IPS DF 4.7 (cell line): ENCODE data around the gene LCN2.
"Not testable (repeated sequence)": the region's sequence is repeated elsewhere in the genome, so short reads cannot be mapped to it uniquely, and the experiment has no call there.

Source experiments
- DNase-seq: peaks from one replicate; pipeline ENCODE4 v3.0.0-alpha.2; 2013; ENCODE audit warnings: low spot score; ENCODE audit errors: extremely low read depth

LCN2 gene

DNA sequence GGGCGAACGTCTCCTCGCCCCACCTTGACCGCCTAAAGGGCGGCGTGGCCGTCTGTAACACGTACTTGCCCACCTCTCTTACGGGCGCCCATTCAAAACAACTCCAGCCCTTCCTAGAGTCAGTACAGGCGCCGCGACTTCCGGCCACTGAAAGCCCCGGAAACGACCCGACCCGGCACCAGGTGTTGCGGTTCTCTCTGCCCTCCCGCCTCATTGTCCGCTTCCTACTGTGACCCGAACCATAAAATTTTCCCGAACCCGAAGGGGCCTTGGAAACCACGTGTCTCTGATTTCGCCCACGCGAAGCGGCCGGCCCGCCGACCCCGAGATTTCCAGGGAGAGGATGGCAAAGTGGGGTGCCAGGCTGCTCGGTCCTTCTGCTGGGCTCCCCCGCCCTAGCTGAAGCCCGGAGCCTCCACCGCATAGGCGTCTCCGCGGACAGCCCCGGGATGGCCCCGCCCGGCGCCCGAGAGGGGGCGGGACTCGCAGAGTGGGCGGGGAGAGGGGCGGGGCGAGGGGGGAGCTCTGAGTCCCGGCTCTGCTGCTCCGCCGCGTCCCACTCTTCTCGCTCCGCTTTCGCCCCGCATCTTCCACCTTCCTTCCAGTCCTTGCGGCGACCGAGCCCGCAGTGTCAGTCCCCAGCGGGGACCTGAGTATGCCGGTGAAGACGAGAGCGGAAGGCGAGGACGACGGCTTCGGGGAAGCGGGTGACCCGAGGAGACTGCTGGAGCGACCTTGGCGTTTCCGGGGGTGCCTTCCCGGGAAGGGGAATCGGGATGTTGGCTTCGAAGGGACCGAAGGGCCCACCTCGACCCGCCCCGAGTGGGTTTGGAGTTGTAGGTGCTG is 21.0 kb upstream of the LCN2 start:
- peak; percentile 51 for DNase-seq

DNA sequence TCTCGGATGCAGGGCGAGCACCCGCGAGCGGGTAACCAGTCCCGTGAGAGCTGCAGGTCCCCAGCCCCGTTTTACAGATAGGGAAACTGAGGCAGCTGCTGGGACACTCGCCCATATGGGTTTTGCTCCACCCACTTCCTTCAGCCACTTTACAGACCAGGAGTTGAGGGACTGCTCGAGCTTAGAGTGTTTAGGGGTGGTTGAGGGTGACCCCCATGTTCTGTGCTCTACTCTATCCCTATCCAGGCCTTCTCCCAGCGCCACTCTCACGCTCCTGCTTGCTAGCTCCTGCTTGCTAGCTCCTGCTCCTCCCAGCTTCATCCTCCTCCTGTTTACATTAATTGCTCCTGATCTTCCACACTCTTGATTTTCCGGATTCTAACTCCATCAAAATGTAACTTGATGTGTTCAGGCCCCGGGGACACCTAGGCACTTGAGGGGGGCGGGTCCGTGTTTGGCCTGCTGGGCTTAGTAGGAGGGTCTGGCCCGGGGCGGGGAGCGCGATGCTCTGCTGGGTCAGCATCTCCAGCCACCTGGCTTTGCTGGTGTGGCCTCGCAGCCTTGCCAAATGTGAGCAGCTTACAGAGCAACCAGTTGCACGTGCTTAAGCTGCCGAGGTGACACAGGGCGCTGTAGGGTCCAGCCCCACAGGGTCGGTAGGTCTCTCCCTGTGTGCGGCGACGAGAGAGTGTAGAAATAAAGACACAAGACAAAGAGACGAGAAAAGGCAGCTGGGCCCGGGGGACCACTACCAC is 20.2 kb upstream of the LCN2 start:
- DNase-seq: no peak

DNA sequence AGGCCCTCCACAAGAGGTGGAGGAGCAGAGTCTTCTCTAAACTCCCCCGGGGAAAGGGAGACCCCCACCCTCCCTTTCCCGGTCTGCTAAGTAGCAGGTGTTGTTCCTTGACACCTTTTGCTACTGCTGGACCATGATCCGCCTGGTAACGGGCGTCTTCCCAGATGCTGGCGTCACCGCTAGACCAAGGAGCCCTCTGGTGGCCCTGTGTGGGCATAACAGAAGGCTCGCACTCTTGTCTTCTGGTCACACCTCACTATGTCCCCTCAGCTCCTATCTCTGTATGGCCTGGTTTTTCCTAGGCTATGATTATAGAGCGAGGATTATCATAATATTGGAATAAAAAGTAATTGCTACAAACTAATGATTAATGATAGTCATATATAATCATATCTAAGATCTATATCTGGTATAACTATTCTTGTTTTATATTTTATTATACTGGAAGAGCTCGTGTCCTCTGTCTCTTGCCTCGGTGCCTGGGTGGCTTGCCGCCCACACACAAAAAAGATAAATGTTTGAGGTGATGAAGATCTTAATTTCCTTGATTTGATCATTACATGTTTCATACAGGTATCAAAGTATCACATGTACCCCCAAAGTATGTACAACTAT is 19.2 kb upstream of the LCN2 start:
- not testable (repeated sequence) for DNase-seq

DNA sequence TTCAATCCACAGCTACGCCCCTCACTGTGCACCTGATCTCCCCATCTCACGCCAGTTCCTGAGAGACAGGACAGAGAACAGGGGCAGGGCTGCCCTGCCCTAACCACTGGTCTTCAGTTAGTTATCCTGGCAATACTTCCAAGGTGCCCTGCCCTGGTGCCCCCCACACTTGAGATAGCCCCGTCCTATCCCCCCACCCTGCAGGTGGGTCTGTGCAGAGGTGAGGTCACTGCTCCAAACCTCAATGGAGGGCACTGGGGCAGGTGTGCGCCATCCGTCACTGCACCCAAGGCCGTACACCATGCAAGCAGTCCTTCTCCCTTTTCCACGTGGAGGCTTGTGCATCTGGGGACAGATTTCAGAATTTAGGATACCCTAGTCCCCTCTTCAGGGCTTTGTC is 18.6 kb upstream of the LCN2 start:
- not testable (repeated sequence) for DNase-seq

DNA sequence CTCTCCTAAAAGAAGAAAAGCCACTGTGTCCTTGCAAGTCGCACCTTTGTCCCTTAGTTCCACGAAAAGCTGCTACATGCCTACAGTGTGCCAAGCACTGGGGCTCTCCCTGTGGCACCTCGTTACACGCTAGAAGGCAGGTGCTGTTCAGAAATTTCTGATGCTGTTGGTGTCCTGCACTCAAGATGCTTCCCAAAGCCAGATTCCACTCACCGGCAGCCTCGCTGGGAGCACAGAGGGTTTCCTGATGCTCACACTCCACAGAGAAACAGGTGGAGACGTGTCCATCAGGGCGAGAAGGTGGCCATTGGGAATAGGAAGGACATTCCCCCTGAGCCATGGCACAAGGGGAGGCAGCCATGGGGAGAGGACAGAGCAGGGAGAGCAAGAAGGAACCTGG is 17.9 kb upstream of the LCN2 start:
- not testable (repeated sequence) for DNase-seq

DNA sequence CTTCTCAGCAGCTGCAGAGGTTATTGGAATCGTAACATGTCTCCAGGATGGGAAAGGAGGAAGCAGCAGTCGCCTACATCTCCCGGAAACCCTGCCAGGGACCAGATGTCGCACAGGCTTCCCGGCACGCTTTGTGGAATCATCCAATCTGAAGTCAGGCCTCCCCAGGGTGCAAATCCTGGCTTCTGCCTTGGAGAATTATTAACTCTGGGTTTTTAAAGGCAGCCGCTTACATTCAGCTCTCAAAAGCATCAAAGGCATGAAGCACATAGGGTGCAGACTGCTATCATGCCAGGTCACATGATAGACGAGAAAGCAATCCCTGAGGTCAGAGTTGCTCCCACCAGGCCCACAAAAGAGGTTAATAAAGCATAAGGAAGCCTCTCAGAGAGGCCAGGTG is 17.1 kb upstream of the LCN2 start:
- not testable (repeated sequence) for DNase-seq

DNA sequence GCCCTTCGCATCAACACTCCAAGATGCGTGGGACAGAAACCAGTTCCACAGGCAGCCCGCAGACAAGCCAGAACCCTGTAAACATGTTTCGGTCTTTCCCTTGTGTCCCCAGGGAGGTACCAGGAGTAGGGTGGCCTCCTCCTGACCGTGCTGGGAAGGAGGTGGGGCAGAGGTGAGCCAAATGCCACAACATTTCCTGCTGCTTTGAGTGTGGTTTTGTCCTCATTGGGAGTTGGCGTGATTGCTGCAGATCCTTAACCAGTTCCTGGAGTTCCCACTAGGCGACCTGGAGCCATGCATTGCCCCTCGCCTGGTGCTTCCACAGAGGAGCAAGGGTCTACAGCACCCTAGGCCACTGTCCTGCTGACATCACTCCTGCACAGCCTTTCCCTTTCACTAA is 13.7 kb upstream of the LCN2 start:
- not testable (repeated sequence) for DNase-seq

DNA sequence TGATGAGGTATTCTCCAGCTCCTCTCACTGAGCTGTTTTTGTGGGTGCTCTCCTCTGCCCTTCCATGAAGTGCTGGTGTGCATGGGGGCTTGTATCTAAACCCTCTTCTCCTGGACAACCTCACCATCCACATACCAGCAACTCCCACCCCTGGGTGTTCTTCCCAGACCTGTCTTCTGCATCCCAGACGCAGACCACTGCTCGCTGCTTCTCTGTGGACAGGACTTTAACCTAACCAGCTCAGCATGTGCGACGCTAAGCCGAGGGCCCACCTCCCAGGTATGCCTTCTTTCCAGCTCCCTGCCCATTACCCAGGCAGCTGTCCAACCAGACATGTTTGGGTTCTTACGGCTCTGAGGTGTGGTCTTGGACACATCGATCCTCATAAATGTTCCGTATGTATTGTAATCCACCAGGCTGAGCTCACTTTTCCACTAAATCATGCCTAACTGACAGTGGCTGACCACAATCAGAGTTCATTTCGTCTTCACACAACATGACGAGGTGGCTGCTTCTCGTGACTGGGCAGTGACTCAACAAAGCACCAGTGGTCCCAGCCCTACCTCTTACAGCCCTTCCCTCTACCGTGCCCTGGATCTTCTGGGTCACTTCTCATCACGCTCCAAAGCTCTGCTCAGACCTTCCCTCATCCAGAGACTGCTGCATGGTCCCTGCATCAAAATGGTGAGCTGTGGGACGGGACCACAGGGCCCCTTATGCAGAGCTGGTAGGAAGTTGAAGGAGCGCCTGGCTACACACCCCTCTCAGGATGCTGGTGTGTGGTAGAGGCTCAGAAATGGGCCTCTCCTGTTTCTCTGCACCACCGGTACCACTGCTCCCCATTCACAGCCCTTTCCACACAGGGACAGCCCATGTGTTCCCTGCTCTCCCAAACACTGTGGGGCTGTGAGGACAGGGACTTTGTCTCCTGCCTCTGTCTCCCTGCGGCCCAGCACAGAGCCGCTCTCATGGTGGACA is 12.1 kb upstream of the LCN2 start:
- DNase-seq: no peak

DNA sequence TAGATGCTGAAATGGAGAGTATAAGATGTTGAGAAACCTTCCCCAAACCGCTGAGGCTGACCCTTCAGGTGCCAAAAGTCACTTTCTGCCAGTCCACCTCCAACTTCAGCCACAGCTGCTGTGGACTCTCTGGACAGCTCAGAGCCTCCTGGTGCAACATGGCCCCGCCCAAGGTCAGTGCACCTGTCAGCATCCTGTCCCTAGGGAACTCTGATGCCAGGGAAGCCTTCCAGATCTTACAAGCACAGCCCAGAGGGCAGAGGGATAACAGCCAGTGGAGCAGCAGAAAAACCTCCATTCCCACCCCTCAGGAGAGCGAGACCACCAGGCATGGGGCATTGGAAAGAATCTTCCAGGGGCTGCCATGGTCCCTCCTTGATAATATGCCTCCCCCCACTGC is 11.3 kb upstream of the LCN2 start:
- no peak for DNase-seq

DNA sequence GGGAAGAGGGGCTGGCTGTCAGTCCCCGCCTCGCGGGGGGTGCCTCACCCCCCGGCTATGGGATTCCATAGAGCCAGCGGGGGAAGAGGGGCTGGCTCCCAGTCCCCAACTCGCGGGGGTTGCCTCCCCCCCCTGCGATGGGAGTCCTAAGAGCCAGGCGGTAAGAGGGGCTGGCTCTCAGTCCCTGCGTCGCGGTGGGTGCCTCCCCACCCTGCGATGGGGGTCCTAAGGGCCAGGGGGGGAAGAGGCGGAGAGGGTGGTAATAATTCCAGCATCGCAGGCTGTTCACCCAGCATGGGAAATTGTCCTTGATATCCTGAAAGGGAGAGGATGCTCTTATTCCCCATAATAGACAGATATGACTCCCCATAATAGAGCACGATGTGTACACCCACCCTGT is 9.6 kb upstream of the LCN2 start:
- no peak for DNase-seq

DNA sequence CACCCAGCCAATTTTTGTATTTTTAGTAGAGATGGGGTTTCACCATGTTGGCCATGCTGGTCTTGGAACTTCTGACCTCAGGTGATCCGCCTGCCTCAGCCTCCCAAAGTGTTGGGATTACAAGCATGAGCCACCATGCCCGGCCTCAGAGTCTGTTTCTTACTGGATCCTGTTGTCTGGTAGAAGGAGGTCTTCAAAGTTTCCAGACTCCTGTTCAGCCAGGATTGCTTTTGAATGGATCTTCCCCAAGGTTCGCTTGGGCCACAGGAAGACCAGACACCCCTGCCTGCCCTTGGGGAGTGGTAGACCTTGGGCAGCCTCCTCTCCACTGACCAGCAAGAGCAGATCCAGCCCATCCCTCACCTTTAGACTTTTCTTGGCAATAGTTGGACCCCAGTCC is 7.6 kb upstream of the LCN2 start:
- DNase-seq: no peak

DNA sequence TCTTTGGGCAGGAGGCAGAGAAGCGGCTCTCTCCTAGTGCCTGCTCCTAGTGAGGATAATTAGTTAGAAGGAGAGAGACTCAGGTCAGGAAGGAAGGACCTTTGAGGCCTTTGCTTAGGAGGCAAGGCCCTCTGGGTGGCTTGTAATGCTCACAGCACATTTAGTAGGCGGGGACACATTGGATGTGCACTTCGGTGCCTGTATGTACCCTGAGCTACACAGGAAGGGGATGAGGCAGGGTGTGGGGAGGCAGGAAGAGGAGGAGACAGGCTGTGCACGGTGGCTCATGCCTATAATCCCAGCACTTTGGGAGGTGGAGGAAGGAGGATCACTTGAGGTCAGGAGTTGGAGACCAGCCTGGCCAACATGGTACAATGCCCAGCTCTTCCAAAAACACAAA is 7.2 kb upstream of the LCN2 start:
- DNase-seq: no peak

DNA sequence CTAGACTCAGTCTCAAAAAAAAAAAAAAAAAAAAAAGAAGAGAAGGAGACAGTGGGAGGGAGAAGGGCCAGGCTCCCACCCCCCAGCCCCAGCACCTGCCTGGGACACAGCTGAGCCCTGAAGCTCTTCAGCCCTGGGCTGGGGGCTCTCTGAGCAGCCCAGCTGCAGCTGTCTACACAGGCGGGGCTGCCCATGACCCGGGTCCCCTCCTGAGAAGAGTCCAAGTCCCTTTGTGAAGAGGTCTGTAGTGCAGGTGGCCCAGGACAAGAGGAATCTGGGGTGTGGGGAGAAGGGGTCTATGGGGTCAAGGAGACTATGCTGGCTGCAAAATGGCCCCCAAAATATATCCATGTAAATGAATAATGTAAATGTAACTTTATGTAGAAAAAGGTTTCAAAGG is 6.7 kb upstream of the LCN2 start:
- DNase-seq: no peak

DNA sequence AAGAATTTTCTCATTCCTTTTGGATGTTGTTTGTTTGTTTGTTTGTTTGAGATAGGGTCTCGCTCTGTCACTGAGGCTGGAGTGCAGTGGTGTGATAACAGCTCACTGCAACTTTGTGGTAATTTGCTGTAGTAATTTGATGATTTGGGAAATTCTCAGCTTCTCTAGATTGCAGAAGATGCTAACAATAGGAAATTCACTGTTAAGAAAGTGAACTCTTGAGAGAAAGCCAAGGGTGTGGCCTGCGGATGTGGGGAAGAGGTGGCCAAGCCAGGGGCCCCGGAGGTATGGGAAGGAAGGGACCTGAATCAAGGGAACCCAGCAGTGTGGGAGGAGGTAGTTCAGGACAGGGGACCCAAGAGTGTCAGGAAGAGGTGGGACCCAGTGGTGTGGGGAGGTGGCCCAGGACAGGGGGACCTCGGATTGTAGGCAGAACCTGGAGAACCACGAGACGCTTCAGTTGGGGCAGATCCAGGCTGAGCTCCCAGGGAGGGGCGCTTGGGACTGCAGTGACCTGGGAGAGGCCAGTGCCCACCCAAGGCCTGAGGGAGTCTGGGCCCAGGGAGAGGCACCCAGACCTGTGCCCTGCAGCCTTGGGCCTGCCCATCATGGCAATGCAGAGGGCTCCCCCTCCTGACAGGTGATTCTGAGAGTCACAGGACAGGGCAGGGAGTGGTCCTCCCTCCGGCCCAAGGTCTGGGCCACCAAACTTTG is 5.6 kb upstream of the LCN2 start:
- no peak for DNase-seq

DNA sequence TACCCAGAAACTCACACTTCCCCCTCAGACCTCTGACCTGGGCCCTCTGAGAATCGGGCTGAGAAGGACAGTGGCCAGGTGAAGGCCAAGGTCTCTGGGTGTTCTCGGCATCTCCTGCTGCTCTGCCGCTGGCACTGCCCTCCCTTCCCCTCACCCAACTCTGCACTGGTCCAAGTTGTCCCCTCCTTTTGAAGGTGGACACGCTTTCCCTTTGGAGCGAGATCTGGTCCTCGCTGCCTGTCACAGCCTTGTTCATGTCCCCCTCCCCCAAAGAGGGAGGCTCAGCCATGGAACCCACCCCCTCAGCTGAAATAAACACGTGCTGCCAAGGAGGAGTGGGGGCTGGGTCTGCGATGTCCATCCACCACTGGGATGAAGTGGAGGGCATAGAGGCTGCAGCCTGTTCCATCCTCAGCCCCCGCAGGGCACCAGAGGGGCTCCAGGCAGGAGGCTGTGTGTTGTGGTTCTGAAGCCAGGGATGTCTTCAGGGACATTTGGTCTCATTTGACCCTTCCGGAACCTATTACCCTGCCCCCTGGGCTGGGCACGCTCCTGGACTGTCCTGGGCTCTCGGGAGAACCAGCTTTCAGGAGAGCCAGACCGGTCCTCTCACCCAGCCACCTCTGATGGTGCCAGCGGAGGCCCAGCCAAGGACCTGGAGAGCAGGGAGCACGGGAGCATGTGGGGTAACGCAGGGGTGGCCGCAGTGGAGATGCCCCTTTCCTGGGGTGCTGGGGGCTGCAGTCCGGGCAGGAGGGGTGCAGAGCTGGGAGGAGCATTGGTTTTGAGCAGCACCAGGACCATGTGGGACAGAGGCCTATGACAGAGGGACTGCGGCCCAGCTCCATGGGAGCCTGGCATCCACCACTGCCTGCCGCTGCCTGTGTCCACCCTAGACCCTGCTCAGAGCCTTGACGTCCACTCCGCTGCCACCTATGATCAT is 4.7 kb upstream of the LCN2 start:
- DNase-seq: no peak

DNA sequence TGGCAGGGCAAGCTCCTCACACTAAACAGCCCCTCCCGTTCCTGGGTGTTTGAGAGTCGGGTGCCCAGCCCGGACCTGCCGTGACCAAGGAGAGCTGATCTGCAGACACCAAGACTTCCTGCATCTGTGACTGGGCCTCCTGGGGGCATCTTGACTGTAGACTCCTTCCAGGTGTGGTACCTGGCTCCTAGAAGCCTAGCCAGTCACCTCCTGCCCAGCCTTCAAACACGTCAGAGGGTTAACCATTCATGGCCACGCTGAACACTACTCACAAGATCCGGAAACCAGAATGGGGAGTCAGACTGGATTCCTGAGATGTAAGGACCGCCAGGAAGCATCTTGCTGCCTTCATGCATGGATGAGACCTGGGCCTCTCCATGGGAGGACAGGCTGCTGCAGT is 3.7 kb upstream of the LCN2 start:
- no peak for DNase-seq

DNA sequence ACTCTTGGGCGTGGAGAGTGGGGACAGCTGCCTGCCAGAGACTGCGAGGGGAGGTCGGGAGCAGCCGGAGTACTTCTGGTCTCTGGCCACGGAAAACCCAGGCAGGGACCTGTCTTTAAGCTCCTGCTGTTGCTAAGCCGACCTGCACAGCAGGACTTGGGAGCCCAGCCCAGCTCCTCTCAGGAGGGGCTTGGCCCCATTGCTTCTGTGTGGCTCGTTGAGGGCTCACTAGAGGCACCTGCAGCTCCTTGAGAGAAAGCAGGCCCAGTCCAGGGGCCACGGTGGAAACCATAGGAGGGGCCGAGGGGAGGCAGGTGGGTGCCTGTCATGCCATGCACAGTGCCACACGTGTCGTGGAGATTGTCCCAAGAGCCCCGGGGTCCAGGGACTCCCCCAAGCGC is 3.3 kb upstream of the LCN2 start:
- no peak for DNase-seq

DNA sequence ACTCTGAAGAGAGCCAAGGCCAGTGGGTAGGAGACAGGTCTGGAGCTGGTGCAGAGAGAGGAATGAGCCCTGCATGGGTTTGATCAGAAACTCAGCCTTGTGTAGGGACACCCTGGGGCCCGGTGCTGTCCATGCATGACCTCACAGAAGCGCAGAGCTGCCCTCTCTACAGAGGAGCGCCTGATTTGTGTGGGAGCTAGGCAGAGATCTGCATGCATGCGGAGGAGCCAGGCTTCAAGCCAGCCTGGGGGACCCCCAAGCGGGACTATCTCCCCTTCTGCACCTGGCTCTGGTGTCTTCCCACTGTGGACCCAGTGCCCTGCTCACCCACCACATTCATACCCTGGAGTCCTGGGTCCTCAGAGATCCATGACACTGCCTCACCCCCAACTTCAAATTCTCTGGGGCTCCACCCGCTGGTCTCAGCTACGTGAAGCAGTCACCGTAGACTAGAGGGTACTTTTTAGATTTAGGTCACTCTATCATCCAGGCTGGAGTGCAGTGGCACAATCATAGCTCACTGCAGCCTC is 2.6 kb upstream of the LCN2 start:
- no peak for DNase-seq

DNA sequence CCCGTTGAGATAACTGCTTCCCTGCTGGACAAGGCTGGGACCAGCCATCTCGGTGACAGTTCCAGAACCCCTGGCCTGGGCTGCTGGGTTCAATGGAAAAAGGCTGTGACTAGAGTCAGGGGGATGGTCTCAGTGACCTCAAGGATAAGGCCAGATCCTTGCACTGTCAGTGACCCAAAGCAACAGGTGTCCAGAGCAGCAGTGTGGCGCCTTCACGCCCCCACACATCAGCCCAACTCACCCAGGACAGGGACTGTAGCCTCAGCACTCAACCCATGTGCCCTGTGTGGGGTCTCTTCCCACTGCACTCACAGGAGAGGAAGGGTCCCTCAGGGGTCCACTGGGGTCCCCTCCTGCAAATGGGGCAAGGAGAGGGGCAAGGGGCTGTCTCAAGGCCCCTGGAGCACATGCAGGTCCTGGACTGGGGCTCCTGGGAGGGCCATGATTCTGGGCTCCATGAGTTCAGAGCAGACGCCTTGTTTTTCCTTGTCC is 698 bp upstream of the LCN2 start:
- DNase-seq: no peak
